ENCODE measurements around the gene ANKZF1.

Gene ANKZF1

GRCh38 chr2:219213486-219214071, 16.0 kb upstream of the ANKZF1 start:
- H3K4me3 Mint-ChIP-seq = no peak overlapping the region
- ATAC-seq (replicated peaks) (no peak), DNase-seq (no peak)
- H3K27ac Mint-ChIP-seq = peak overlapping the region in 1 of 2 donors; percentile 86
- no peaks in the 10 kb centered on the region for H3K9me3 Mint-ChIP-seq
- H3K4me1 Mint-ChIP-seq (ENCODE audit: low read depth in 2 of 2) = peaks cover 16 to 20% of the 10 kb centered on the region in 2 donors
- peaks cover 20% of the 10 kb centered on the region for H3K36me3 Mint-ChIP-seq (ENCODE audit: insufficient read depth)
- H3K27me3 Mint-ChIP-seq = no peaks in the 10 kb centered on the region

- DNase-seq (no peak), ATAC-seq (replicated peaks) (no peak)
- H3K4me3 Mint-ChIP-seq = no peak overlapping the region
- H3K27me3 Mint-ChIP-seq = no peaks in the 10 kb centered on the region
- H3K36me3 Mint-ChIP-seq (ENCODE audit: insufficient read depth) = peaks cover 15% of the 10 kb centered on the region
- peaks cover 16 to 20% of the 10 kb centered on the region in 2 donors for H3K4me1 Mint-ChIP-seq (ENCODE audit: low read depth in 2 of 2)
- peak overlapping the region in 1 of 2 donors; percentile 86 for H3K27ac Mint-ChIP-seq
- H3K9me3 Mint-ChIP-seq = no peaks in the 10 kb centered on the region
Measured at GRCh38 chr2:219214141-219214540, 15.5 kb upstream of the ANKZF1 start.

- no peak for DNase-seq
- Mint-ChIP-seq H3K36me3 (ENCODE audit: insufficient read depth) (peaks cover 20% of the 10 kb centered on the region), H3K4me1 (ENCODE audit: low read depth in 2 of 2) (peaks cover 16 to 20% of the 10 kb centered on the region in 2 donors), H3K27me3 (no peaks in the 10 kb centered on the region), H3K9me3 (no peaks in the 10 kb centered on the region), H3K27ac (no peak overlapping the region), H3K4me3 (no peak overlapping the region)
- no peak for ATAC-seq (replicated peaks)
Measured at GRCh38 chr2:219214786-219215185, 14.8 kb upstream of the ANKZF1 start.

GRCh38 chr2:219215871-219216534, 13.6 kb upstream of the ANKZF1 start:
- Mint-ChIP-seq H3K4me3 (no peak overlapping the region), H3K4me1 (ENCODE audit: low read depth in 2 of 2) (peaks cover 14 to 21% of the 10 kb centered on the region in 2 donors), H3K27me3 (no peaks in the 10 kb centered on the region), H3K9me3 (no peaks in the 10 kb centered on the region), H3K27ac (peak overlapping the region in 1 of 2 donors; percentile 69), H3K36me3 (ENCODE audit: insufficient read depth) (peaks cover 27% of the 10 kb centered on the region)
- ATAC-seq (replicated peaks) (no peak), DNase-seq (no peak)

- Mint-ChIP-seq H3K27ac (peak overlapping the region in 1 of 2 donors; percentile 69), H3K4me3 (peak overlapping the region in 1 of 2 donors; percentile 38), H3K36me3 (ENCODE audit: insufficient read depth) (peaks cover 32% of the 10 kb centered on the region)
Measured at GRCh38 chr2:219216535-219216915, 13.1 kb upstream of the ANKZF1 start.

GRCh38 chr2:219218217-219218731, 11.3 kb upstream of the ANKZF1 start:
- Mint-ChIP-seq H3K4me3 (peak overlapping the region; percentile 83 to 87), H3K4me1 (ENCODE audit: low read depth in 2 of 2) (peaks cover 8 to 13% of the 10 kb centered on the region in 2 donors), H3K36me3 (ENCODE audit: insufficient read depth) (peaks cover 46% of the 10 kb centered on the region), H3K27me3 (no peaks in the 10 kb centered on the region), H3K27ac (peak overlapping the region; percentile 35 to 90), H3K9me3 (no peaks in the 10 kb centered on the region)
- DNase-seq (peak in 2 of 3 experiments; percentile 17 to 28), ATAC-seq (replicated peaks) (peak; percentile 46)

More at GRCh38 chr2:219216535-219216915, 13.1 kb upstream of the ANKZF1 start:
- H3K27me3 Mint-ChIP-seq = no peaks in the 10 kb centered on the region
- DNase-seq (no peak), ATAC-seq (replicated peaks) (no peak)
- H3K9me3 Mint-ChIP-seq = no peaks in the 10 kb centered on the region
- H3K4me1 Mint-ChIP-seq (ENCODE audit: low read depth in 2 of 2) = peaks cover 8 to 16% of the 10 kb centered on the region in 2 donors

GRCh38 chr2:219218732-219219701, 10.6 kb upstream of the ANKZF1 start, which contains the start of gene ABCB6:
ABCB6 (minus strand) TSS chr2:219218958; CDS start chr2:219218673, 285 bp downstream.
- ATAC-seq (replicated peaks) (peak; percentile 84), DNase-seq (peak; percentile 69 to 76 (median 74))
- Mint-ChIP-seq H3K4me1 (ENCODE audit: low read depth in 2 of 2) (peaks cover 8 to 15% of the 10 kb centered on the region in 2 donors), H3K9me3 (no peaks in the 10 kb centered on the region), H3K4me3 (peak within 1 kb of the TSS; percentile 83 to 87), H3K27ac (peak within 1 kb of the TSS; percentile 35 to 90), H3K27me3 (no peaks in the 10 kb centered on the region), H3K36me3 (ENCODE audit: insufficient read depth) (peaks cover 53% of the 10 kb centered on the region)

GRCh38 chr2:219219784-219220532, 9.6 kb upstream of the ANKZF1 start:
- Mint-ChIP-seq H3K4me1 (ENCODE audit: low read depth in 2 of 2) (peaks cover 8 to 18% of the 10 kb centered on the region in 2 donors), H3K4me3 (peak overlapping the region in 1 of 2 donors; percentile 87), H3K27ac (peak overlapping the region in 1 of 2 donors; percentile 36), H3K9me3 (no peaks in the 10 kb centered on the region), H3K36me3 (ENCODE audit: insufficient read depth) (peaks cover 63% of the 10 kb centered on the region), H3K27me3 (no peaks in the 10 kb centered on the region)
- ATAC-seq (replicated peaks) (no peak), DNase-seq (no peak)

GRCh38 chr2:219220652-219221402, 8.8 kb upstream of the ANKZF1 start:
- no peak for ATAC-seq (replicated peaks)
- no peak for DNase-seq
- Mint-ChIP-seq H3K4me1 (ENCODE audit: low read depth in 2 of 2) (peaks cover 13 to 18% of the 10 kb centered on the region in 2 donors), H3K27me3 (no peaks in the 10 kb centered on the region), H3K36me3 (ENCODE audit: insufficient read depth) (peaks cover 70% of the 10 kb centered on the region), H3K4me3 (no peak overlapping the region), H3K27ac (peak overlapping the region in 1 of 2 donors; percentile 36), H3K9me3 (no peaks in the 10 kb centered on the region)

- Mint-ChIP-seq H3K4me3 (no peak overlapping the region), H3K27ac (peak overlapping the region in 1 of 2 donors; percentile 36), H3K4me1 (ENCODE audit: low read depth in 2 of 2) (peaks cover 17 to 23% of the 10 kb centered on the region in 2 donors), H3K27me3 (no peaks in the 10 kb centered on the region), H3K36me3 (ENCODE audit: insufficient read depth) (peaks cover 74% of the 10 kb centered on the region), H3K9me3 (no peaks in the 10 kb centered on the region)
- no peak for ATAC-seq (replicated peaks)
- DNase-seq = no peak
Measured at GRCh38 chr2:219221957-219222518, 7.6 kb upstream of the ANKZF1 start.

- H3K9me3 Mint-ChIP-seq = no peaks in the 10 kb centered on the region
- H3K27ac Mint-ChIP-seq = peak overlapping the region in 1 of 2 donors; percentile 75
- no peaks in the 10 kb centered on the region for H3K27me3 Mint-ChIP-seq
- DNase-seq (no peak), ATAC-seq (replicated peaks) (no peak)
- H3K4me3 Mint-ChIP-seq = no peak overlapping the region
- H3K36me3 Mint-ChIP-seq (ENCODE audit: insufficient read depth) = peaks cover 62% of the 10 kb centered on the region
- peaks cover 24 to 32% of the 10 kb centered on the region in 2 donors for H3K4me1 Mint-ChIP-seq (ENCODE audit: low read depth in 2 of 2)
Measured at GRCh38 chr2:219223831-219224610, 5.6 kb upstream of the ANKZF1 start.
